Measurements from ENCODE around the gene OR4A16. TPM values are rescaled to one million over a fixed set of nuclear protein-coding genes. Genes with fewer than 3 reads are reported as not detected.
A peak's percentile ranks its signal among the peaks of the same experiment; 100 is the strongest.

The OR4A16 gene, protein sequence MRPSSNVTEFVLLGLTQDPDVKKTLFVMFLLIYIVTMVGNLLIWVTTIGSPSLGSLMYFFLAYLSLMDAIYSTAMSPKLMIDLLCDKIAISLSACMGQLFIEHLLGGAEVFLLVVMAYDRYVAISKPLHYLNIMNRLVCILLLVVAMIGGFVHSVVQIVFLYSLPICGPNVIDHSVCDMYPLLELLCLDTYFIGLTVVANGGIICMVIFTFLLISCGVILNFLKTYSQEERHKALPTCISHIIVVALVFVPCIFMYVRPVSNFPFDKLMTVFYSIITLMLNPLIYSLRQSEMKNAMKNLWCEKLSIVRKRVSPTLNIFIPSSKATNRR
- polyA plus RNA-seq (2013, experiment 1 of 2): not detected
- not detected for polyA plus RNA-seq (2013, experiment 2 of 2)

GRCh38 chr11:55342901-55343300 is at the start of gene OR4A16:
Gene OR4A16, plus strand, starts transcription at chr11:55343201. Its CDS starts 0 bp downstream, at chr11:55343201.
- no peak within 1 kb of the TSS for H3K27ac ChIP-seq (ENCODE audit: low read depth, low read length)

DNA sequence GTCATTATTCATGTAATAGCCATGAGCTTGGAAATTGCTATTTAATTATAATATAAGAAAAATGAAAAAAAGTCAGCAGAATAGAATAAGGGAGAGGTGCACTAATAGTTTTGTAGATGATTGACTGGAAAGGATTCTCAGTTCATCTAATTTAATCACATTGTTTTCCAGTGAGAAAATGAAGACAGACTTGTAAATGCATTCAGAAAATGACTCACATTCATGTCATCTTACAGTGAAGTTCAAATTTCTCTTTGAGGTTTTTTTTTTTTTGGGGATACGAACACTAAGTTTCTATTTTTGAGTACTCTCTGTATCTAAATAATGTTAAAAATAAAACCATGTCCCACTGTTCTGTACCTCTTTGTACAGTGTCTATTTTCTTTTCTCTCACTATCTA is 18.5 kb upstream of the OR4A16 start:
- WGBS (ENCODE audit: extremely low coverage, insufficient coverage, low lambda C conversion rate): no CpG with 5 or more reads among the region's 1 CpG
- H3K9ac ChIP-seq (ENCODE audit: low read length): no peak overlapping the region
- no peaks in the 10 kb centered on the region for H3K79me2 ChIP-seq (ENCODE audit: control insufficient read depth, insufficient read depth, low read length)
- H4K8ac ChIP-seq (ENCODE audit: low read depth, low read length): no peak overlapping the region
- no peak overlapping the region for H3K23ac ChIP-seq (ENCODE audit: low read length)
- no peak overlapping the region for H3K4me2 ChIP-seq (ENCODE audit: low read length)
- no peaks in the 10 kb centered on the region for H3K79me1 ChIP-seq (ENCODE audit: low read length)
- DNase-seq: no peak
- no peaks in the 10 kb centered on the region for H3K4me1 ChIP-seq (ENCODE audit: control insufficient read depth, low read depth, low read length)
- no peak overlapping the region for H3K56ac ChIP-seq (ENCODE audit: low read length)
- no peak overlapping the region for H2BK120ac ChIP-seq (ENCODE audit: low read depth, low read length)
- H3K4me3 ChIP-seq (ENCODE audit: low read length): no peak overlapping the region
- no peak overlapping the region for H4K5ac ChIP-seq (ENCODE audit: low read length)
- no peak overlapping the region for H3K18ac ChIP-seq (ENCODE audit: low read length)
- no peak overlapping the region for H2BK15ac ChIP-seq (replicated peaks; ENCODE audit: low read depth)
- no peaks in the 10 kb centered on the region for H3K27me3 ChIP-seq (ENCODE audit: insufficient read depth, low read length, poor library complexity)
- H3K36me3 ChIP-seq (ENCODE audit: control insufficient read depth, insufficient read depth, low read length): no peaks in the 10 kb centered on the region
- H2AK5ac ChIP-seq (ENCODE audit: low read length): no peak overlapping the region
- H3K4ac ChIP-seq (ENCODE audit: low read depth, low read length): no peak overlapping the region
- H2BK5ac ChIP-seq (ENCODE audit: low read length): no peak overlapping the region
- no peak overlapping the region for H3K27ac ChIP-seq (ENCODE audit: low read depth, low read length)

More at GRCh38 chr11:55342901-55343300, at the start of gene OR4A16:
- H2BK15ac ChIP-seq (replicated peaks; ENCODE audit: low read depth): no peak within 1 kb of the TSS
- H3K4me2 ChIP-seq (ENCODE audit: low read length): no peak within 1 kb of the TSS
- no peak within 1 kb of the TSS for H3K4ac ChIP-seq (ENCODE audit: low read depth, low read length)
- H3K18ac ChIP-seq (ENCODE audit: low read length): no peak within 1 kb of the TSS
- no peak for DNase-seq
- H2BK120ac ChIP-seq (ENCODE audit: low read depth, low read length): no peak within 1 kb of the TSS
- no peaks in the 10 kb centered on the region for H3K27me3 ChIP-seq (ENCODE audit: insufficient read depth, low read length, poor library complexity)
- H2BK5ac ChIP-seq (ENCODE audit: low read length): no peak within 1 kb of the TSS
- H3K79me2 ChIP-seq (ENCODE audit: control insufficient read depth, insufficient read depth, low read length): no peaks in the 10 kb centered on the region
- H3K36me3 ChIP-seq (ENCODE audit: control insufficient read depth, insufficient read depth, low read length): no peaks in the 10 kb centered on the region
- H3K9ac ChIP-seq (ENCODE audit: low read length): no peak within 1 kb of the TSS
- H3K56ac ChIP-seq (ENCODE audit: low read length): no peak within 1 kb of the TSS
- no peak within 1 kb of the TSS for H2AK5ac ChIP-seq (ENCODE audit: low read length)
- H3K4me1 ChIP-seq (ENCODE audit: control insufficient read depth, low read depth, low read length): no peaks in the 10 kb centered on the region
- WGBS (ENCODE audit: extremely low coverage, insufficient coverage, low lambda C conversion rate): no CpG with 5 or more reads among the region's 3 CpGs
- H3K4me3 ChIP-seq (ENCODE audit: low read length): no peak within 1 kb of the TSS
- H4K5ac ChIP-seq (ENCODE audit: low read length): no peak within 1 kb of the TSS
- no peak within 1 kb of the TSS for H4K8ac ChIP-seq (ENCODE audit: low read depth, low read length)
- no peaks in the 10 kb centered on the region for H3K79me1 ChIP-seq (ENCODE audit: low read length)
- H3K23ac ChIP-seq (ENCODE audit: low read length): no peak within 1 kb of the TSS

DNA sequence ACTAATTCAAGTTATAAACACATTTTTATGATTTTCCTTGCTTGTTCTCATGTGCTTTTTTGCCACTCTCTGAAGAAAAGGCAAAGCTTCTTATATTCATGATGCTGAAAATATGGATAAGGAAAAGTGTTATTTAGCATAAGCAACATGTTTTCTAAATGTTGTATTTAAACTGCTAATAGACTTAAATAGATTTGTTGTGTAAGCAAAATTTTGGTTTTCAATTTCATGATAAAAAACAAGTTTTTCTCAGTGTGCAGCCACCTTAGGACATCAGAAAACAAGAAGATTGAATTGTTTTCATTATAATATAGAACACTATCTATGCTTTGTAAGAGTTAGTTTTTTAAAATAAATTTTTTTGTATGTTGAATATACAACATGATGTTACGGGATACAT is 2.3 kb downstream of the OR4A16 start:
- no peak overlapping the region for H3K56ac ChIP-seq (ENCODE audit: low read length)
- WGBS (ENCODE audit: extremely low coverage, insufficient coverage, low lambda C conversion rate): 100% methylated on average over 1 of the region's 1 CpG
- no peaks in the 10 kb centered on the region for H3K4me1 ChIP-seq (ENCODE audit: control insufficient read depth, low read depth, low read length)

DNA sequence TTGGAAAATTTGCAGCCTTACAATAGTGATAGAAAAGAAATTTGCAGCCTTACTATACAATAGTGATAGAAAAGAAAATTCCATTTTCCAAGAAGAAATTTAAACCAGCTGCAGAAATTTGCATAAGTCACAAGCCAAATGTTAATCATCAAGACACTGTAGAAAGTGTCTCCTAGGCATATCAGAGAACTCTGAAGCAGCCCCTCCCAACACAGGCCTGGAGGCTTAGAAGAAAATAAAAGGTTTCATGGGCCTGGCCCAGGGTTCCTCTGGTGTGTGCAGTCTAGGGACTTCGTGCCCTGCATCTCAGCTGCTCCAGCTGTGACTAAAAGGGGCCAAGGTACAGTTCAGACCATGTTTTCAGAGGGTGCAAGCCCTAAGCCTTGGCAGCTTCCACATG is 6.0 kb downstream of the OR4A16 start:
- Histone ChIP-seq H3K9ac (ENCODE audit: low read length) (no peak overlapping the region), H3K36me3 (ENCODE audit: control insufficient read depth, insufficient read depth, low read length) (no peaks in the 10 kb centered on the region), H3K4me2 (ENCODE audit: low read length) (no peak overlapping the region), H3K79me2 (ENCODE audit: control insufficient read depth, insufficient read depth, low read length) (no peaks in the 10 kb centered on the region), H3K79me1 (ENCODE audit: low read length) (no peaks in the 10 kb centered on the region), H3K18ac (ENCODE audit: low read length) (no peak overlapping the region), H2AK5ac (ENCODE audit: low read length) (no peak overlapping the region), H3K23ac (ENCODE audit: low read length) (no peak overlapping the region), H3K27me3 (ENCODE audit: insufficient read depth, low read length, poor library complexity) (no peaks in the 10 kb centered on the region), H3K4me1 (ENCODE audit: control insufficient read depth, low read depth, low read length) (no peaks in the 10 kb centered on the region), H3K4ac (ENCODE audit: low read depth, low read length) (no peak overlapping the region), H3K27ac (ENCODE audit: low read depth, low read length) (no peak overlapping the region), H3K56ac (ENCODE audit: low read length) (no peak overlapping the region), H4K5ac (ENCODE audit: low read length) (no peak overlapping the region), H2BK5ac (ENCODE audit: low read length) (no peak overlapping the region), H2BK15ac (replicated peaks; ENCODE audit: low read depth) (no peak overlapping the region), H4K8ac (ENCODE audit: low read depth, low read length) (no peak overlapping the region), H2BK120ac (ENCODE audit: low read depth, low read length) (no peak overlapping the region), H3K4me3 (ENCODE audit: low read length) (no peak overlapping the region)
- DNase-seq: no peak
- no CpG with 5 or more reads among the region's 1 CpG for WGBS (ENCODE audit: extremely low coverage, insufficient coverage, low lambda C conversion rate)

More for the DNA sequence above, 2.3 kb downstream of the OR4A16 start:
- H4K5ac ChIP-seq (ENCODE audit: low read length): no peak overlapping the region
- no peak overlapping the region for H2BK15ac ChIP-seq (replicated peaks; ENCODE audit: low read depth)
- no peak overlapping the region for H3K4me2 ChIP-seq (ENCODE audit: low read length)
- no peaks in the 10 kb centered on the region for H3K36me3 ChIP-seq (ENCODE audit: control insufficient read depth, insufficient read depth, low read length)
- no peak overlapping the region for H4K8ac ChIP-seq (ENCODE audit: low read depth, low read length)
- H3K79me1 ChIP-seq (ENCODE audit: low read length): no peaks in the 10 kb centered on the region
- H3K9ac ChIP-seq (ENCODE audit: low read length): no peak overlapping the region
- no peak overlapping the region for H3K4me3 ChIP-seq (ENCODE audit: low read length)
- no peak overlapping the region for H2BK5ac ChIP-seq (ENCODE audit: low read length)
- H3K79me2 ChIP-seq (ENCODE audit: control insufficient read depth, insufficient read depth, low read length): no peaks in the 10 kb centered on the region
- H2BK120ac ChIP-seq (ENCODE audit: low read depth, low read length): no peak overlapping the region
- no peak for DNase-seq
- H3K27me3 ChIP-seq (ENCODE audit: insufficient read depth, low read length, poor library complexity): no peaks in the 10 kb centered on the region
- H3K27ac ChIP-seq (ENCODE audit: low read depth, low read length): no peak overlapping the region
- no peak overlapping the region for H3K23ac ChIP-seq (ENCODE audit: low read length)
- no peak overlapping the region for H2AK5ac ChIP-seq (ENCODE audit: low read length)
- H3K4ac ChIP-seq (ENCODE audit: low read depth, low read length): no peak overlapping the region
- no peak overlapping the region for H3K18ac ChIP-seq (ENCODE audit: low read length)

DNA sequence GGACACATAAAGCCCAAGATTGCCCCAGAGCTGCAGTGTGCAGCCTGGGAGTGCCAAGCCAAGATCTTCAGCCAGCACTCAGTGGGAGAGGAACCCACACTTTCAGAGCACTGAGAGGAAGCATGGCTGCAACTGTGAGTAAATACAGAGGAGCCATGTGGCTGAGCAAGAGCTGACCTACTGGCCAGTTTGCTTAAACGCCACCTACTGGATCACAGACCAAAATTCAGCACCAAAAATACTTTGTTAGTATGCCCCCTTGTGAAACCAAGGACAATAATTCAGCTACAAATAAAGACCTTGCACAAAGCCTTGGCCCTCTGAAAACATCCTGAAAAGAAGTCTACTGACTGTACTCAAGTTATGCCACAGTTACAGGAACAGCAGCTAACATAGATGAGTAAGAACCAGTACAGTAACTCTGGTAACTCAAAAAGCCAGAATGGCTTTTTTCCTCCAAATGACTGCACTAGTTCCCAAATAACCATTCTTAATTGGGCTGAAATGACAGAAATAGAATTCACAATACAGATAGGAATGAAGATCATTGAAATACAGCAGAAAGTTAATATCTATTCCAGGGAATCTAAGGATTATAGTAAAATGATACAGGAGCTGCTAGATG is 14.7 kb downstream of the OR4A16 start:
- H3K56ac ChIP-seq (ENCODE audit: low read length): no peak overlapping the region
- no CpG with 5 or more reads among the region's 1 CpG for WGBS (ENCODE audit: extremely low coverage, insufficient coverage, low lambda C conversion rate)
- no peaks in the 10 kb centered on the region for H3K79me1 ChIP-seq (ENCODE audit: low read length)
- no peak overlapping the region for H2BK120ac ChIP-seq (ENCODE audit: low read depth, low read length)
- H3K4ac ChIP-seq (ENCODE audit: low read depth, low read length): no peak overlapping the region
- H3K79me2 ChIP-seq (ENCODE audit: control insufficient read depth, insufficient read depth, low read length): no peaks in the 10 kb centered on the region
- H3K4me3 ChIP-seq (ENCODE audit: low read length): no peak overlapping the region
- H3K18ac ChIP-seq (ENCODE audit: low read length): no peak overlapping the region
- H3K9ac ChIP-seq (ENCODE audit: low read length): no peak overlapping the region
- no peak overlapping the region for H3K23ac ChIP-seq (ENCODE audit: low read length)
- H3K27ac ChIP-seq (ENCODE audit: low read depth, low read length): no peak overlapping the region
- no peak overlapping the region for H3K4me2 ChIP-seq (ENCODE audit: low read length)
- H3K27me3 ChIP-seq (ENCODE audit: insufficient read depth, low read length, poor library complexity): no peaks in the 10 kb centered on the region
- H4K8ac ChIP-seq (ENCODE audit: low read depth, low read length): no peak overlapping the region
- DNase-seq: peak; percentile 5
- no peak overlapping the region for H2BK5ac ChIP-seq (ENCODE audit: low read length)
- H2AK5ac ChIP-seq (ENCODE audit: low read length): no peak overlapping the region
- no peaks in the 10 kb centered on the region for H3K36me3 ChIP-seq (ENCODE audit: control insufficient read depth, insufficient read depth, low read length)
- H3K4me1 ChIP-seq (ENCODE audit: control insufficient read depth, low read depth, low read length): no peaks in the 10 kb centered on the region
- H2BK15ac ChIP-seq (replicated peaks; ENCODE audit: low read depth): no peak overlapping the region
- H4K5ac ChIP-seq (ENCODE audit: low read length): no peak overlapping the region
